Measurements from ENCODE around the gene BCL11B.

Gene BCL11B

GRCh38 chr14:99213101-99213500 lies 58.9 kb downstream of the BCL11B start:
- Histone ChIP-seq H3K9ac (ENCODE audit: low read depth in 1 of 2, low read length in 2 of 2) (no peak overlapping the region), H3K4me1 (ENCODE audit: control insufficient read depth in 2 of 2, insufficient read depth in 2 of 2, low read length in 2 of 2) (peaks cover 3% of the 10 kb centered on the region in 2 donors), H3K36me3 (ENCODE audit: control insufficient read depth in 2 of 2, insufficient read depth in 2 of 2, low read length in 2 of 2) (no peaks in the 10 kb centered on the region), H3K27ac (ENCODE audit: low read depth in 2 of 2, low read length in 2 of 2) (no peak overlapping the region), H3K27me3 (ENCODE audit: control insufficient read depth in 2 of 2, insufficient read depth in 2 of 2, low read length in 2 of 2) (no peaks in the 10 kb centered on the region), H3K9me3 (ENCODE audit: control insufficient read depth in 2 of 2, low read length in 2 of 2) (no peaks in the 10 kb centered on the region), H3K4me3 (ENCODE audit: low read length in 2 of 2) (no peak overlapping the region)

- Histone ChIP-seq H3K9me3 (ENCODE audit: control insufficient read depth in 2 of 2, low read length in 2 of 2) (no peaks in the 10 kb centered on the region), H3K9ac (ENCODE audit: low read depth in 1 of 2, low read length in 2 of 2) (no peak overlapping the region), H3K27ac (ENCODE audit: low read depth in 2 of 2, low read length in 2 of 2) (no peak overlapping the region), H3K4me1 (ENCODE audit: control insufficient read depth in 2 of 2, insufficient read depth in 2 of 2, low read length in 2 of 2) (peaks cover 3% of the 10 kb centered on the region in 2 donors), H3K4me3 (ENCODE audit: low read length in 2 of 2) (no peak overlapping the region), H3K36me3 (ENCODE audit: control insufficient read depth in 2 of 2, insufficient read depth in 2 of 2, low read length in 2 of 2) (no peaks in the 10 kb centered on the region), H3K27me3 (ENCODE audit: control insufficient read depth in 2 of 2, insufficient read depth in 2 of 2, low read length in 2 of 2) (no peaks in the 10 kb centered on the region)
These were observed 59.4 kb downstream of the BCL11B start for GRCh38 chr14:99212646-99213045.

GRCh38 chr14:99212199-99212598 lies 59.8 kb downstream of the BCL11B start:
- H3K27ac ChIP-seq (ENCODE audit: low read depth in 2 of 2, low read length in 2 of 2): no peak overlapping the region
- H3K27me3 ChIP-seq (ENCODE audit: control insufficient read depth in 2 of 2, insufficient read depth in 2 of 2, low read length in 2 of 2): no peaks in the 10 kb centered on the region
- H3K9me3 ChIP-seq (ENCODE audit: control insufficient read depth in 2 of 2, low read length in 2 of 2): no peaks in the 10 kb centered on the region
- H3K4me1 ChIP-seq (ENCODE audit: control insufficient read depth in 2 of 2, insufficient read depth in 2 of 2, low read length in 2 of 2): peaks cover 3% of the 10 kb centered on the region in 2 donors
- no peaks in the 10 kb centered on the region for H3K36me3 ChIP-seq (ENCODE audit: control insufficient read depth in 2 of 2, insufficient read depth in 2 of 2, low read length in 2 of 2)
- no peak overlapping the region for H3K4me3 ChIP-seq (ENCODE audit: low read length in 2 of 2)
- H3K9ac ChIP-seq (ENCODE audit: low read depth in 1 of 2, low read length in 2 of 2): no peak overlapping the region

- peaks cover 3% of the 10 kb centered on the region in 2 donors for H3K4me1 ChIP-seq (ENCODE audit: control insufficient read depth in 2 of 2, insufficient read depth in 2 of 2, low read length in 2 of 2)
- H3K9me3 ChIP-seq (ENCODE audit: control insufficient read depth in 2 of 2, low read length in 2 of 2): no peaks in the 10 kb centered on the region
- H3K9ac ChIP-seq (ENCODE audit: low read depth in 1 of 2, low read length in 2 of 2): no peak overlapping the region
- H3K27ac ChIP-seq (ENCODE audit: low read depth in 2 of 2, low read length in 2 of 2): no peak overlapping the region
- no peaks in the 10 kb centered on the region for H3K36me3 ChIP-seq (ENCODE audit: control insufficient read depth in 2 of 2, insufficient read depth in 2 of 2, low read length in 2 of 2)
- H3K27me3 ChIP-seq (ENCODE audit: control insufficient read depth in 2 of 2, insufficient read depth in 2 of 2, low read length in 2 of 2): no peaks in the 10 kb centered on the region
- H3K4me3 ChIP-seq (ENCODE audit: low read length in 2 of 2): no peak overlapping the region
These were observed 60.6 kb downstream of the BCL11B start for GRCh38 chr14:99211410-99211809.

- Histone ChIP-seq H3K9me3 (ENCODE audit: control insufficient read depth in 2 of 2, low read length in 2 of 2) (no peaks in the 10 kb centered on the region), H3K27me3 (ENCODE audit: control insufficient read depth in 2 of 2, insufficient read depth in 2 of 2, low read length in 2 of 2) (no peaks in the 10 kb centered on the region), H3K27ac (ENCODE audit: low read depth in 2 of 2, low read length in 2 of 2) (no peak overlapping the region), H3K4me3 (ENCODE audit: low read length in 2 of 2) (no peak overlapping the region), H3K9ac (ENCODE audit: low read depth in 1 of 2, low read length in 2 of 2) (no peak overlapping the region), H3K4me1 (ENCODE audit: control insufficient read depth in 2 of 2, insufficient read depth in 2 of 2, low read length in 2 of 2) (peaks cover 3 to 6% of the 10 kb centered on the region in 2 donors), H3K36me3 (ENCODE audit: control insufficient read depth in 2 of 2, insufficient read depth in 2 of 2, low read length in 2 of 2) (no peaks in the 10 kb centered on the region)
These were observed 61.7 kb downstream of the BCL11B start for GRCh38 chr14:99210333-99210732.

- Histone ChIP-seq H3K9ac (ENCODE audit: low read depth in 1 of 2, low read length in 2 of 2) (no peak overlapping the region), H3K27ac (ENCODE audit: low read depth in 2 of 2, low read length in 2 of 2) (no peak overlapping the region), H3K27me3 (ENCODE audit: control insufficient read depth in 2 of 2, insufficient read depth in 2 of 2, low read length in 2 of 2) (no peaks in the 10 kb centered on the region), H3K36me3 (ENCODE audit: control insufficient read depth in 2 of 2, insufficient read depth in 2 of 2, low read length in 2 of 2) (no peaks in the 10 kb centered on the region), H3K4me1 (ENCODE audit: control insufficient read depth in 2 of 2, insufficient read depth in 2 of 2, low read length in 2 of 2) (peaks cover 3 to 6% of the 10 kb centered on the region in 2 donors), H3K4me3 (ENCODE audit: low read length in 2 of 2) (no peak overlapping the region), H3K9me3 (ENCODE audit: control insufficient read depth in 2 of 2, low read length in 2 of 2) (no peaks in the 10 kb centered on the region)
These were observed 62.6 kb downstream of the BCL11B start for GRCh38 chr14:99209409-99209808.

GRCh38 chr14:99208318-99208717 lies 63.7 kb downstream of the BCL11B start:
- no peak overlapping the region for H3K4me3 ChIP-seq (ENCODE audit: low read length in 2 of 2)
- H3K27ac ChIP-seq (ENCODE audit: low read depth in 2 of 2, low read length in 2 of 2): no peak overlapping the region
- no peaks in the 10 kb centered on the region for H3K9me3 ChIP-seq (ENCODE audit: control insufficient read depth in 2 of 2, low read length in 2 of 2)
- H3K36me3 ChIP-seq (ENCODE audit: control insufficient read depth in 2 of 2, insufficient read depth in 2 of 2, low read length in 2 of 2): no peaks in the 10 kb centered on the region
- no peaks in the 10 kb centered on the region for H3K27me3 ChIP-seq (ENCODE audit: control insufficient read depth in 2 of 2, insufficient read depth in 2 of 2, low read length in 2 of 2)
- H3K4me1 ChIP-seq (ENCODE audit: control insufficient read depth in 2 of 2, insufficient read depth in 2 of 2, low read length in 2 of 2): peaks cover 3% of the 10 kb centered on the region in 2 donors
- H3K9ac ChIP-seq (ENCODE audit: low read depth in 1 of 2, low read length in 2 of 2): no peak overlapping the region

GRCh38 chr14:99207456-99207855 lies 64.5 kb downstream of the BCL11B start:
- no peaks in the 10 kb centered on the region for H3K9me3 ChIP-seq (ENCODE audit: control insufficient read depth in 2 of 2, low read length in 2 of 2)
- no peaks in the 10 kb centered on the region for H3K36me3 ChIP-seq (ENCODE audit: control insufficient read depth in 2 of 2, insufficient read depth in 2 of 2, low read length in 2 of 2)
- H3K27ac ChIP-seq (ENCODE audit: low read depth in 2 of 2, low read length in 2 of 2): no peak overlapping the region
- no peaks in the 10 kb centered on the region for H3K27me3 ChIP-seq (ENCODE audit: control insufficient read depth in 2 of 2, insufficient read depth in 2 of 2, low read length in 2 of 2)
- no peak overlapping the region for H3K4me3 ChIP-seq (ENCODE audit: low read length in 2 of 2)
- peaks cover 3% of the 10 kb centered on the region in 2 donors for H3K4me1 ChIP-seq (ENCODE audit: control insufficient read depth in 2 of 2, insufficient read depth in 2 of 2, low read length in 2 of 2)
- H3K9ac ChIP-seq (ENCODE audit: low read depth in 1 of 2, low read length in 2 of 2): no peak overlapping the region

GRCh38 chr14:99206090-99206489 lies 65.9 kb downstream of the BCL11B start:
- H3K27ac ChIP-seq (ENCODE audit: low read depth in 2 of 2, low read length in 2 of 2): no peak overlapping the region
- no peak overlapping the region for H3K9ac ChIP-seq (ENCODE audit: low read depth in 1 of 2, low read length in 2 of 2)
- H3K4me3 ChIP-seq (ENCODE audit: low read length in 2 of 2): no peak overlapping the region
- no peaks in the 10 kb centered on the region for H3K9me3 ChIP-seq (ENCODE audit: control insufficient read depth in 2 of 2, low read length in 2 of 2)
- H3K4me1 ChIP-seq (ENCODE audit: control insufficient read depth in 2 of 2, insufficient read depth in 2 of 2, low read length in 2 of 2): peaks cover 3% of the 10 kb centered on the region in 2 donors
- H3K27me3 ChIP-seq (ENCODE audit: control insufficient read depth in 2 of 2, insufficient read depth in 2 of 2, low read length in 2 of 2): no peaks in the 10 kb centered on the region
- no peaks in the 10 kb centered on the region for H3K36me3 ChIP-seq (ENCODE audit: control insufficient read depth in 2 of 2, insufficient read depth in 2 of 2, low read length in 2 of 2)

GRCh38 chr14:99205086-99205688 lies 66.8 kb downstream of the BCL11B start:
- Histone ChIP-seq H3K36me3 (ENCODE audit: control insufficient read depth in 2 of 2, insufficient read depth in 2 of 2, low read length in 2 of 2) (no peaks in the 10 kb centered on the region), H3K4me1 (ENCODE audit: control insufficient read depth in 2 of 2, insufficient read depth in 2 of 2, low read length in 2 of 2) (peaks cover 2 to 3% of the 10 kb centered on the region in 2 donors), H3K27ac (ENCODE audit: low read depth in 2 of 2, low read length in 2 of 2) (no peak overlapping the region), H3K4me3 (ENCODE audit: low read length in 2 of 2) (no peak overlapping the region), H3K9ac (ENCODE audit: low read depth in 1 of 2, low read length in 2 of 2) (no peak overlapping the region), H3K9me3 (ENCODE audit: control insufficient read depth in 2 of 2, low read length in 2 of 2) (no peaks in the 10 kb centered on the region), H3K27me3 (ENCODE audit: control insufficient read depth in 2 of 2, insufficient read depth in 2 of 2, low read length in 2 of 2) (no peaks in the 10 kb centered on the region)

- Histone ChIP-seq H3K36me3 (ENCODE audit: control insufficient read depth in 2 of 2, insufficient read depth in 2 of 2, low read length in 2 of 2) (no peaks in the 10 kb centered on the region), H3K4me3 (ENCODE audit: low read length in 2 of 2) (no peak overlapping the region), H3K9me3 (ENCODE audit: control insufficient read depth in 2 of 2, low read length in 2 of 2) (no peaks in the 10 kb centered on the region), H3K4me1 (ENCODE audit: control insufficient read depth in 2 of 2, insufficient read depth in 2 of 2, low read length in 2 of 2) (peaks cover 0 to 3% of the 10 kb centered on the region in 2 donors), H3K27me3 (ENCODE audit: control insufficient read depth in 2 of 2, insufficient read depth in 2 of 2, low read length in 2 of 2) (no peaks in the 10 kb centered on the region), H3K9ac (ENCODE audit: low read depth in 1 of 2, low read length in 2 of 2) (no peak overlapping the region), H3K27ac (ENCODE audit: low read depth in 2 of 2, low read length in 2 of 2) (no peak overlapping the region)
These were observed 68.2 kb downstream of the BCL11B start for GRCh38 chr14:99203801-99204200.

All from mucosa of rectum (tissue), 2 donors.